CD14-positive monocyte (primary cell): Measurements from ENCODE around the gene ANKRD26. TPM values are rescaled to one million over a fixed set of nuclear protein-coding genes. Genes with fewer than 3 reads are reported as not detected.

ENCODE experiments used
- DNase-seq, 3 donors: peaks; one replicate each; pipeline ENCODE4 v3.0.0-alpha.2; 2011 to 2022
- H2AFZ ChIP-seq: 2 replicates; pipeline ENCODE4 v1.6.0; 2012; ENCODE audit warnings: mild to moderate bottlenecking, low read depth, low read length, inconsistent platforms; ENCODE audit not compliant: insufficient read depth, poor library complexity, severe bottlenecking
- H3K27ac ChIP-seq, 2 donors: 1 replicate in 1 of 2; 2 replicates in 1 of 2; pipeline ENCODE4 v1.5.1; 2012 to 2013; ENCODE audit warnings: low read length in 2 of 2, control low read depth in 1 of 2, inconsistent platforms in 1 of 2, low read depth in 1 of 2, mild to moderate bottlenecking in 1 of 2
- H3K27me3 ChIP-seq, 2 donors: one replicate each; pipeline versions ENCODE4 v1.6.0 to v1.6.1; 2011 to 2013; ENCODE audit warnings: low read length in 2 of 2; ENCODE audit not compliant: control insufficient read depth in 2 of 2, insufficient read depth in 2 of 2
- H3K36me3 ChIP-seq, 2 donors: replicated peaks in 1 of 2; 1 replicate in 1 of 2; 2 replicates in 1 of 2; pipeline versions ENCODE4 v1.5.1 to v1.6.1; 2012 to 2013; ENCODE audit warnings: low read length in 2 of 2, control low read depth in 1 of 2, inconsistent platforms in 1 of 2, mild to moderate bottlenecking in 1 of 2; ENCODE audit not compliant: insufficient read depth in 2 of 2, control insufficient read depth in 1 of 2
- H3K4me1 ChIP-seq, 2 donors: 1 replicate in 1 of 2; 2 replicates in 1 of 2; pipeline versions ENCODE4 v1.5.1 to v1.6.1; 2012 to 2013; ENCODE audit warnings: low read length in 2 of 2, control low read depth in 1 of 2, inconsistent platforms in 1 of 2, mild to moderate bottlenecking in 1 of 2, moderate library complexity in 1 of 2; ENCODE audit not compliant: insufficient read depth in 2 of 2, control insufficient read depth in 1 of 2
- H3K4me2 ChIP-seq: replicated peaks from 2 replicates; pipeline ENCODE3; 2012; ENCODE audit warnings: low read length, moderate library complexity, mild to moderate bottlenecking; ENCODE audit not compliant: poor library complexity, severe bottlenecking; ENCODE audit errors: extremely low read depth
- H3K4me3 ChIP-seq, 3 experiments: fragments of 200-600 bp in 1 of 3; sonication (generic) in 1 of 3; replicated peaks in 1 of 3; 1 replicate in 2 of 3; 2 replicates in 1 of 3; pipeline ENCODE4 v1.5.1; 2011 to 2013; ENCODE audit warnings: low read length in 3 of 3, mild to moderate bottlenecking in 3 of 3, control low read depth in 2 of 3, low read depth in 2 of 3, inconsistent platforms in 1 of 3, moderate library complexity in 1 of 3
- H3K79me2 ChIP-seq: 2 replicates; pipeline ENCODE4 v1.6.0; 2012; ENCODE audit warnings: mild to moderate bottlenecking, control low read depth, inconsistent platforms, low read length, moderate library complexity; ENCODE audit not compliant: insufficient read depth
- H3K9ac ChIP-seq: 2 replicates; pipeline ENCODE4 v1.6.0; 2017; ENCODE audit warnings: low read length, mild to moderate bottlenecking; ENCODE audit not compliant: insufficient read depth, poor library complexity, severe bottlenecking
- H3K9me3 ChIP-seq, 2 donors: replicated peaks in 1 of 2; 1 replicate in 1 of 2; 2 replicates in 1 of 2; pipeline versions ENCODE4 v1.5.1 to v1.6.1; 2012 to 2013; ENCODE audit warnings: low read length in 2 of 2, control low read depth in 1 of 2; ENCODE audit not compliant: control insufficient read depth in 1 of 2, insufficient read depth in 1 of 2
- H4K20me1 ChIP-seq: 2 replicates; pipeline ENCODE4 v1.6.0; 2012; ENCODE audit warnings: mild to moderate bottlenecking, low read length, control low read depth, moderate library complexity; ENCODE audit not compliant: insufficient read depth
- H3K27ac Mint-ChIP-seq, 7 donors: one replicate each; pipeline ENCODE4 v1.8.0; 2020; ENCODE audit warnings: mild to moderate bottlenecking in 7 of 7, mixed read lengths in 7 of 7, moderate library complexity in 6 of 7, inconsistent platforms in 2 of 7
- H3K27me3 Mint-ChIP-seq, 3 donors: one replicate each; pipeline ENCODE4 v1.8.0; 2021 to 2022; ENCODE audit warnings: low read depth in 3 of 3, mild to moderate bottlenecking in 3 of 3, mixed read lengths in 3 of 3, moderate library complexity in 3 of 3, inconsistent platforms in 1 of 3
- H3K36me3 Mint-ChIP-seq, 2 donors: one replicate each; pipeline ENCODE4 v1.8.0; 2020; ENCODE audit warnings: mixed read lengths in 2 of 2, inconsistent platforms in 1 of 2, mild to moderate bottlenecking in 1 of 2
- H3K4me1 Mint-ChIP-seq: one replicate; pipeline ENCODE4 v1.8.0; 2020; ENCODE audit warnings: mild to moderate bottlenecking, mixed read lengths
- H3K4me3 Mint-ChIP-seq, 2 donors: one replicate each; pipeline ENCODE4 v1.8.0; 2020; ENCODE audit warnings: mild to moderate bottlenecking in 2 of 2, mixed read lengths in 2 of 2, moderate library complexity in 1 of 2
- H3K9me3 Mint-ChIP-seq, 7 donors: one replicate each; pipeline ENCODE4 v1.8.0; 2020 to 2022; ENCODE audit warnings: mixed read lengths in 7 of 7, mild to moderate bottlenecking in 6 of 7, moderate library complexity in 6 of 7, inconsistent platforms in 2 of 7
- WGBS: methylation state at CpG from one replicate; pipeline ENCODE4 v1.1.5; 2013; ENCODE audit warnings: missing lambda C conversion rate; ENCODE audit not compliant: insufficient coverage; 5-methylcytosine and 5-hydroxymethylcytosine counted together
- intact Hi-C, 2 donors: fragments of 100-400 bp; cut with micrococcal nuclease; formaldehyde crosslinking; loops; one replicate each; pipeline versions ENCODE4 v1.15.0 to v1.15.1; 2023
- polyA plus RNA-seq, 3 donors: library from polyadenylated mRNA; depleted of rRNA in 1 of 3; unstranded in 2 of 3; stranded (reverse) in 1 of 3; fragments of 300-500 nt in 2 of 3; fragments of >200 nt in 1 of 3; fragmentation: Illumina TruSeq in 2 of 3; gene quantifications; 1 replicate in 2 of 3; 2 replicates in 1 of 3; pipeline ENCODE4 v1.2.3, GENCODE V29; 2012 to 2021
- TF ChIP-seq, protein P1 (sequence below): fragments of 200-600 bp; IDR thresholded peaks from one replicate; pipeline ENCODE4 v1.8.0; 2022; ENCODE audit warnings: antibody characterized with exemption, mild to moderate bottlenecking

The ANKRD26 gene
- polyA plus RNA-seq, 3 donors, result 0.36 to 0.73 (median 0.36) TPM

DNA sequence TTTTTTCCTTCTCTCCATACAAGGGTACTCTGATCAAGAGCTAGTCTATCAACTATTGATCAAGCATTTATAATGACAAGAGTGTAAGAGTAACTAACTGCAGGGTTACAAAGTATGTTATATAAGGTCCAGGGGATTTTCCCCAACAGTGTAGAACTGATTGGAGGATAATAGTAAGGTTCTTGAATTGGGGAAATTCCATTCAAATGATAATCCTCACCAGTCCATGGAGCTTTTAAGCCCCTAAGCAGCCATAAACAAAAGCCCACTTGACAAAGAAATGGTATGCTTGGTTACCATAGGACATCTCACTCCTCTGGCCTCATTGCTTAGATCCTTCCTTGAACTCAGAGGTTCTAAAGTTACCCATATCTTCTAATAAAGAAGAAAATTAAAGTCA is 45.6 kb upstream of the ANKRD26 start:
- H3K36me3 ChIP-seq, result peaks cover 69 to 85% of the 10 kb centered on the region in 2 donors
- intact Hi-C loops, result no loop called here
- H3K36me3 Mint-ChIP-seq, result peaks cover 63 to 76% of the 10 kb centered on the region in 2 donors
- no peaks in the 10 kb centered on the region for H3K27me3 ChIP-seq
- H3K4me3 ChIP-seq, result no peak overlapping the region
- TF ChIP-seq, protein P1, sequence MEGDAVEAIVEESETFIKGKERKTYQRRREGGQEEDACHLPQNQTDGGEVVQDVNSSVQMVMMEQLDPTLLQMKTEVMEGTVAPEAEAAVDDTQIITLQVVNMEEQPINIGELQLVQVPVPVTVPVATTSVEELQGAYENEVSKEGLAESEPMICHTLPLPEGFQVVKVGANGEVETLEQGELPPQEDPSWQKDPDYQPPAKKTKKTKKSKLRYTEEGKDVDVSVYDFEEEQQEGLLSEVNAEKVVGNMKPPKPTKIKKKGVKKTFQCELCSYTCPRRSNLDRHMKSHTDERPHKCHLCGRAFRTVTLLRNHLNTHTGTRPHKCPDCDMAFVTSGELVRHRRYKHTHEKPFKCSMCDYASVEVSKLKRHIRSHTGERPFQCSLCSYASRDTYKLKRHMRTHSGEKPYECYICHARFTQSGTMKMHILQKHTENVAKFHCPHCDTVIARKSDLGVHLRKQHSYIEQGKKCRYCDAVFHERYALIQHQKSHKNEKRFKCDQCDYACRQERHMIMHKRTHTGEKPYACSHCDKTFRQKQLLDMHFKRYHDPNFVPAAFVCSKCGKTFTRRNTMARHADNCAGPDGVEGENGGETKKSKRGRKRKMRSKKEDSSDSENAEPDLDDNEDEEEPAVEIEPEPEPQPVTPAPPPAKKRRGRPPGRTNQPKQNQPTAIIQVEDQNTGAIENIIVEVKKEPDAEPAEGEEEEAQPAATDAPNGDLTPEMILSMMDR, result no peak
- H3K9me3 ChIP-seq, result no peaks in the 10 kb centered on the region
- no peak for DNase-seq
- H4K20me1 ChIP-seq, result peaks cover 71% of the 10 kb centered on the region
- H3K27ac Mint-ChIP-seq, result no peak overlapping the region
- H3K4me2 ChIP-seq, result no peak overlapping the region
- H3K27me3 Mint-ChIP-seq, result no peaks in the 10 kb centered on the region
- no peak overlapping the region for H3K4me3 Mint-ChIP-seq
- no peak overlapping the region for H3K9ac ChIP-seq
- H2AFZ ChIP-seq, result no peak overlapping the region
- H3K27ac ChIP-seq, result no peak overlapping the region
- peaks cover 3% of the 10 kb centered on the region for H3K4me1 Mint-ChIP-seq
- peaks cover 0 to 1% (median 0%) of the 10 kb centered on the region in 7 donors for H3K9me3 Mint-ChIP-seq
- peaks cover 66% of the 10 kb centered on the region for H3K79me2 ChIP-seq
- no peaks in the 10 kb centered on the region for H3K4me1 ChIP-seq

DNA sequence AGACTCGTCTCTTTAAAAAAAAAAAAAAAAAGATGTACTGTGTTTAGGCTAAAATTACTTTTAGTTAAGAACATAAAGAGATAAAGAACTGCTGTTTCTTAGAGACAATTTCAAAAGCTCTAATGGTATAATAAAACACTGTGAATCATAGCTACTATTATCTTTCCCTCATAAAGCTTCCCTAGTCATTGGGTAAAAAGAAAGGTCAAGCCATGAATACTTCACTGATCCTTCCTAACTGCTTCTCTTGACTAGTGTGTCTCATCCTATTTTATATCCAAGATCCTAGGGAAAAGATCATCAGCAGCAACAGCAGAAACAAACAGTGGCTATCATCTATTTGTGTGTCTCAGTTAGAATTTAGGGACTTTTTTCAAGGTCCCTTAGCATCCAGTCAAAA is 43.4 kb upstream of the ANKRD26 start:
- peaks cover 43% of the 10 kb centered on the region for H3K79me2 ChIP-seq
- no peak overlapping the region for H3K4me3 ChIP-seq
- H3K9me3 ChIP-seq, result no peaks in the 10 kb centered on the region
- H3K4me2 ChIP-seq, result no peak overlapping the region
- WGBS, result no CpG with 5 or more reads among the region's 1 CpG
- intact Hi-C loops, result no loop called here
- no peak overlapping the region for H3K27ac Mint-ChIP-seq
- H3K27me3 ChIP-seq, result no peaks in the 10 kb centered on the region
- no peaks in the 10 kb centered on the region for H3K4me1 ChIP-seq
- H3K27me3 Mint-ChIP-seq, result no peaks in the 10 kb centered on the region
- H3K9ac ChIP-seq, result no peak overlapping the region
- H4K20me1 ChIP-seq, result peaks cover 58% of the 10 kb centered on the region
- H3K36me3 Mint-ChIP-seq, result peaks cover 66 to 83% of the 10 kb centered on the region in 2 donors
- H2AFZ ChIP-seq, result no peak overlapping the region
- no peaks in the 10 kb centered on the region for H3K9me3 Mint-ChIP-seq
- peaks cover 75 to 95% of the 10 kb centered on the region in 2 donors for H3K36me3 ChIP-seq
- H3K27ac ChIP-seq, result no peak overlapping the region
- no peak overlapping the region for H3K4me3 Mint-ChIP-seq
- H3K4me1 Mint-ChIP-seq, result no peaks in the 10 kb centered on the region
- no peak for DNase-seq
- TF ChIP-seq, protein P1, result no peak
